ENCODE measurements around the gene TTLL9. TPM values are rescaled to one million over a fixed set of nuclear protein-coding genes. Genes with fewer than 3 reads are reported as not detected.

Gene TTLL9
- total and polyA plus RNA-seq, 2 experiments from 2014 or later = 0.09 to 0.15 TPM

- DNase-seq (ENCODE audit: low read depth in 1 of 2, low spot score in 1 of 2) = peak; percentile 71 to 89
- no peaks in the 10 kb centered on the region for H3K9me3 ChIP-seq (ENCODE audit: low read depth)
- peaks cover 2% of the 10 kb centered on the region for H3K27me3 ChIP-seq
- no peak for TF ChIP-seq CTCF (IDR thresholded peaks at IDR 0.05; ENCODE audit: low read depth, low read length)
- peaks cover 5% of the 10 kb centered on the region for H3K4me1 ChIP-seq (ENCODE audit: low read depth)
- peak overlapping the region; percentile 68 for H3K4me3 ChIP-seq
- H3K27ac ChIP-seq = no peak overlapping the region
- no peaks in the 10 kb centered on the region for H3K36me3 ChIP-seq
Measured at GRCh38 chr20:31861385-31862156, 8.9 kb upstream of the TTLL9 start.

- H3K27me3 ChIP-seq = peaks cover 2% of the 10 kb centered on the region
- H3K4me1 ChIP-seq (ENCODE audit: low read depth) = peaks cover 5% of the 10 kb centered on the region
- no peak for TF ChIP-seq CTCF (IDR thresholded peaks at IDR 0.05; ENCODE audit: low read depth, low read length)
- H3K9me3 ChIP-seq (ENCODE audit: low read depth) = no peaks in the 10 kb centered on the region
- no peak overlapping the region for H3K27ac ChIP-seq
- no peak overlapping the region for H3K4me3 ChIP-seq
- no peaks in the 10 kb centered on the region for H3K36me3 ChIP-seq
- DNase-seq (ENCODE audit: low read depth in 1 of 2, low spot score in 1 of 2) = no peak
Measured at GRCh38 chr20:31862157-31862470, 8.3 kb upstream of the TTLL9 start.

- H3K4me3 ChIP-seq = no peak overlapping the region
- DNase-seq (ENCODE audit: low read depth in 1 of 2, low spot score in 1 of 2) = no peak
- no peaks in the 10 kb centered on the region for H3K36me3 ChIP-seq
- H3K4me1 ChIP-seq (ENCODE audit: low read depth) = peaks cover 5% of the 10 kb centered on the region
- peaks cover 2% of the 10 kb centered on the region for H3K27me3 ChIP-seq
- no peak overlapping the region for H3K27ac ChIP-seq
- no peaks in the 10 kb centered on the region for H3K9me3 ChIP-seq (ENCODE audit: low read depth)
- TF ChIP-seq CTCF (IDR thresholded peaks at IDR 0.05; ENCODE audit: low read depth, low read length) = no peak
Measured at GRCh38 chr20:31862506-31862905, 7.9 kb upstream of the TTLL9 start.

- Histone ChIP-seq H3K27me3 (no peaks in the 10 kb centered on the region), H3K4me1 (ENCODE audit: low read depth) (peaks cover 5% of the 10 kb centered on the region), H3K4me3 (no peak overlapping the region), H3K36me3 (no peaks in the 10 kb centered on the region), H3K9me3 (ENCODE audit: low read depth) (no peaks in the 10 kb centered on the region), H3K27ac (no peak overlapping the region)
- no peak for TF ChIP-seq CTCF (IDR thresholded peaks at IDR 0.05; ENCODE audit: low read depth, low read length)
- DNase-seq (ENCODE audit: low read depth in 1 of 2, low spot score in 1 of 2) = no peak
Measured at GRCh38 chr20:31863296-31864085, 6.9 kb upstream of the TTLL9 start.

- no peaks in the 10 kb centered on the region for H3K27me3 ChIP-seq
- TF ChIP-seq CTCF (IDR thresholded peaks at IDR 0.05; ENCODE audit: low read depth, low read length) = no peak
- DNase-seq (ENCODE audit: low read depth in 1 of 2, low spot score in 1 of 2) = no peak
- H3K4me1 ChIP-seq (ENCODE audit: low read depth) = peaks cover 8% of the 10 kb centered on the region
- H3K36me3 ChIP-seq = no peaks in the 10 kb centered on the region
- no peak overlapping the region for H3K4me3 ChIP-seq
- H3K27ac ChIP-seq = no peak overlapping the region
- H3K9me3 ChIP-seq (ENCODE audit: low read depth) = no peaks in the 10 kb centered on the region
Measured at GRCh38 chr20:31864521-31865400, 5.7 kb upstream of the TTLL9 start.
